Measurements from ENCODE around the gene CDRT4.

Gene CDRT4

GRCh38 chr17:15475631-15476354 lies 8.4 kb upstream of the CDRT4 start:
- Mint-ChIP-seq H3K36me3 (peaks cover 13% of the 10 kb centered on the region), H3K4me3 (no peak overlapping the region), H3K9me3 (no peaks in the 10 kb centered on the region), H3K27ac (no peak overlapping the region), H3K27me3 (no peaks in the 10 kb centered on the region), H3K4me1 (no peaks in the 10 kb centered on the region)

DNA sequence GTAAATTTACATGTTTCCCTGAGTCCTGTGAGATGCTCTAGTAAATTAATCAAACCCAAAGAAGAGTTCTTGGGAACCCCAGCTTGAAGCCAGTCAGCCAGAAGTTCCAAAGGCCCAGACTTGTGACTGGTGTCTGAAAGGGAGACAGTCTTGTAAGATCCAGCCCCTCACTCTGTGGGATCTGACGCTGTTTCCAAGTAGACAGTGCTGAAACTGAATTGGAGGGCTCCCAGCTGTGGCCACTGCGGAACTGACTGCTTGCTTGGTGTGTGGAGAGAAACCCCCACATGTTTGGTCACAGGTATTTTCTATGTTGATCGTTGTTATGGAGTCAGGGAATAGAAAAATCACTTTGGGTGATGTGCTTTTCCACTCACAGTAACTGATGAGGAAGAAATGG lies 5.5 kb upstream of the CDRT4 start:
- H3K4me3 Mint-ChIP-seq = no peak overlapping the region
- no peaks in the 10 kb centered on the region for H3K4me1 Mint-ChIP-seq
- H3K36me3 Mint-ChIP-seq = peaks cover 11% of the 10 kb centered on the region
- no peaks in the 10 kb centered on the region for H3K27me3 Mint-ChIP-seq
- H3K9me3 Mint-ChIP-seq = no peaks in the 10 kb centered on the region
- H3K27ac Mint-ChIP-seq = no peak overlapping the region

DNA sequence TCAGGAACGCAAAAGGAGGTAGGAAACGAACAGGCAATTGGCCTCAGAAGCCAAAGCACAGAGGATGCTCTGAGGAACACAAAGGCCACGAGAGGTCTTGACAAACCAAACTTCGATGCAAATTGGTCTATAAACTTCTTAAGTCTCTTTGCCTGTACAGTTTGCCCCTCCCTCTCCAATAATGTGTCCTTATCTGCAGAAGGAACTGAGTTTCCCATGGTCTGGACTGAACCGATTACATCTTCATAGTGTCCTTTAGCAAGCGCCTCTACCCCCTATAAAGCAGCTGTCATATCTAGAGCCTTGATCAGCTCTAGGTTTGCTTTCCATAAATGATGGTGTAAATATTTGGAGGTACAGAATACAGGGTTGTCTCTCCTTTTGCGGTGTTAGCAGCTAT lies 3.1 kb upstream of the CDRT4 start:
- Mint-ChIP-seq H3K27me3 (no peaks in the 10 kb centered on the region), H3K9me3 (no peaks in the 10 kb centered on the region)

DNA sequence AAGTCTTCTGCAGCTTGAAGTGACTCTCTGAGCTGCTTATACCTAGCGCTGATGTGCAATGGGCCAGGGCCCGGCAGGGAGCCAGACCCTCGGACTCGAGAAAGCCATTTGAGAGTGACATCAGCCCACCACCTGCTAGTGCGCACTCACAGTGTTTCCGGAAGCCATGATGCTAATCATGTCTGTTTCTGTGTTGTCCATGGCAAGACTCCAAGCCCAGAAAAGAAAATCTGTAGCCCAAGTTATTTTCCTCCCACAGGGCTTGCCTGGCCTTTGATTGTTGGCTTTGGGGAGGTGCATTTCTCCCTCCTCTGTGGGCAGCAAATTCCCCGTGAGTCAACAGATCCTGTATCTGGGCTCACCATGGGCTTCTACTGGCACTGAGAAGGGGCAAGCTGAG lies 1.8 kb upstream of the CDRT4 start:
- H3K36me3 Mint-ChIP-seq = peaks cover 3% of the 10 kb centered on the region
- no peak overlapping the region for H3K4me3 Mint-ChIP-seq
- H3K27ac Mint-ChIP-seq = no peak overlapping the region
- no peaks in the 10 kb centered on the region for H3K4me1 Mint-ChIP-seq
- H3K27me3 Mint-ChIP-seq = no peaks in the 10 kb centered on the region
- no peaks in the 10 kb centered on the region for H3K9me3 Mint-ChIP-seq

More for the DNA sequence above, 3.1 kb upstream of the CDRT4 start:
- no peak overlapping the region for H3K4me3 Mint-ChIP-seq
- H3K4me1 Mint-ChIP-seq = no peaks in the 10 kb centered on the region
- H3K36me3 Mint-ChIP-seq = peaks cover 11% of the 10 kb centered on the region
- H3K27ac Mint-ChIP-seq = no peak overlapping the region

DNA sequence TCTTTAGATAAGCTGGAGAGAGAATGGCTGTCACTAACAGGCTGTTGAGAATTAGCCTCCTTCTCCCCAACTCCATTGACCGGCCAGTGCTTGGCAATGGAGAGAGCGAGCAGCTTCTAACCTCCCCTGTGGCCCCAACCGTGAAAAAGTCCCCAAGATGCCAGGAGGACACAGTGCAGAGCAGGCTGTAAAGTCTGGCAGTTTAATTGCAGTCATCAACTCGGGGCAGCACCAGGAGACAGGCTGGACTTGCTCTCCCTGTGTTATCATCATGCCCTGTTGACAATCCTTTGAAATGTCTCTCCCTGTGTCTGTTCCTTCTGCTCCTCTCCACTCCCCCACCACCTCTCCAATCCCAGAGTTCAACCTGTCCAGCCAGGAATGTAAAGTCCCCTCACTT lies 705 bp upstream of the CDRT4 start:
- peaks cover 3% of the 10 kb centered on the region for H3K36me3 Mint-ChIP-seq
- H3K27ac Mint-ChIP-seq = no peak overlapping the region
- no peaks in the 10 kb centered on the region for H3K4me1 Mint-ChIP-seq
- no peaks in the 10 kb centered on the region for H3K27me3 Mint-ChIP-seq
- no peak overlapping the region for H3K4me3 Mint-ChIP-seq
- no peaks in the 10 kb centered on the region for H3K9me3 Mint-ChIP-seq

DNA sequence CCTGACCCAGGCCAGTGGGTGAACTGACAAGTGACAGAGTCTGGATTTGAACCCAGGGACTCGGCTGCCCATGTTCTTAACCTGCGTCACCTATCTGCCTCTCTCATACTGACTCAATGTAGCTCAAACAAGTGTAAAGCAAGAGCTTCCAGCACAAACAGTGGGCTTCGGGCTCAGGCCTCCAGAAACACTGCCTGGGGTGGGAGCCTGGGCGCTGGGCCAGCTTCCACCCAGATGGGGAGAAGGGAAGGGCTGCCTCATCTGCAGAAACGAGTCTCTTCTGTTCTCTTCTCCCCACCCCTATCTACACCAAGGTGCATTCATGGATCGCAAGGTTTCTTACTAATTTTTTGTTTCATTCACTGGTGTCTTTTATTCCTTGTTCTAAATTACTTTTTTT lies 1.3 kb downstream of the CDRT4 start:
- no peaks in the 10 kb centered on the region for H3K27me3 Mint-ChIP-seq
- H3K4me1 Mint-ChIP-seq = no peaks in the 10 kb centered on the region
- peaks cover 5% of the 10 kb centered on the region for H3K9me3 Mint-ChIP-seq
- H3K27ac Mint-ChIP-seq = no peak overlapping the region
- H3K4me3 Mint-ChIP-seq = no peak overlapping the region
- peaks cover 11% of the 10 kb centered on the region for H3K36me3 Mint-ChIP-seq

DNA sequence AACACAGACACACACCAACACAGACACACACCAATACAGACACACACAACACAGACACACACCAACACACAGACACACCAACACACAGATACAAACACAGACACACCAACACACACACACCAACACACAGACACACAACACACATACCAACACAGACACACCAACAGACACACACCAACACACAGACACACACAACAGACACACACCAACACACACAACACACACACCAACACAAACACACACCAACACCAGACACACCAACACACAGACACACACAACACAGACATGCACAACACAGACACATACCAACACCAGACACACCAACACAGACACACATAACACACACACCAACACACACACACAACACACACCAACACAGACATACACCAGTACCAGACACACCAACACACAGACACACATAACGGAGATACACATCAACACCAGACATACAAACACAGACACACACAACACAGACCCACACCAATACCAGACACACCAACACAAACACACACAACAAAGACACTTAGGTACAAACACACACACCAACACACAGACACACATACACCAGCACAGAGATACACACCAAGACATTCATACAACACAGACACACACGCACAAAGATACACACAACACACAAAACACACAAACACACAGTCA lies 2.2 kb downstream of the CDRT4 start:
- peaks cover 14% of the 10 kb centered on the region for H3K36me3 Mint-ChIP-seq
- no peaks in the 10 kb centered on the region for H3K4me1 Mint-ChIP-seq
- H3K27me3 Mint-ChIP-seq = no peaks in the 10 kb centered on the region
- H3K27ac Mint-ChIP-seq = no peak overlapping the region
- peaks cover 5% of the 10 kb centered on the region for H3K9me3 Mint-ChIP-seq
- no peak overlapping the region for H3K4me3 Mint-ChIP-seq

DNA sequence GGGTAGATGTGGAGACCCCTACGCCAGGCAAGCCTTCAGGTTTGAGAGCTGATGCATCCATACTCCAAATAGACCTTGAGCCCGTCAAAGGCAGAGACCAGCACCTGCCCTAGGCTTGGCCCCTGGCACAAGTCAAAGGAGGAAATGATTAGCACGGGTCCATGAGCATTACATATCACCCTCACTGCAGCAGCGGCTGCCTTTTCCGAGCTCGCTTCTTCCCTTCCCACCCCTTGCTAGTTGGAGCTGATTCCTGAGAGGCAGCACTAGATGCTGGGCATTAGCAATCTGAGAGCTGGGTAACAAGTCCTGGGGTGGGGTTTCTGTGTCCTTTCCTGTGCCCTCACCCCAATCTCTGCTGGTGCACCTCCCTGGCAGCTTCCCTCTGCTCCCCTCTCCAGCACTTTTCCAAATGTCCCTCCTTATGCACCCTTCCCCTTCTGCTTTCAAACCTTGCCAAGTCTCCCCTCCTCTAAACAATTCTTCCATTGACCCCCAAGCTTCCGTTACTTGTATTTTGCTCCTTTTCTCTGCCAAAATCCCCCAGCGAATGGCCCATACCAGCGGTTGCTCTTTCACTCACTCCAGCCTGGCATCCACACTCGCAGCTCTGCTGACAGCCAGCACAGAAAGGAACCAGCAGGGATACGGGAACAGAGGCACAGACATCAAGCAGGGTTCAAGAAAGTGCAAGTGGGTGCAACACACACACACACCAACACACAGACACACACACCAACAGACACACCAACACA lies 3.0 kb downstream of the CDRT4 start:
- H3K27me3 Mint-ChIP-seq = no peaks in the 10 kb centered on the region
- H3K36me3 Mint-ChIP-seq = peaks cover 20% of the 10 kb centered on the region
- no peak overlapping the region for H3K27ac Mint-ChIP-seq
- H3K4me3 Mint-ChIP-seq = no peak overlapping the region
- no peaks in the 10 kb centered on the region for H3K4me1 Mint-ChIP-seq
- peaks cover 5% of the 10 kb centered on the region for H3K9me3 Mint-ChIP-seq

GRCh38 chr17:15462976-15463772 lies 4.2 kb downstream of the CDRT4 start:
- Mint-ChIP-seq H3K9me3 (peaks cover 5% of the 10 kb centered on the region), H3K4me1 (no peaks in the 10 kb centered on the region), H3K27ac (no peak overlapping the region), H3K4me3 (no peak overlapping the region), H3K36me3 (peaks cover 21% of the 10 kb centered on the region), H3K27me3 (no peaks in the 10 kb centered on the region)

GRCh38 chr17:15457723-15458094 lies 9.7 kb downstream of the CDRT4 start:
- peaks cover 4% of the 10 kb centered on the region for H3K9me3 Mint-ChIP-seq
- no peak overlapping the region for H3K27ac Mint-ChIP-seq

DNA sequence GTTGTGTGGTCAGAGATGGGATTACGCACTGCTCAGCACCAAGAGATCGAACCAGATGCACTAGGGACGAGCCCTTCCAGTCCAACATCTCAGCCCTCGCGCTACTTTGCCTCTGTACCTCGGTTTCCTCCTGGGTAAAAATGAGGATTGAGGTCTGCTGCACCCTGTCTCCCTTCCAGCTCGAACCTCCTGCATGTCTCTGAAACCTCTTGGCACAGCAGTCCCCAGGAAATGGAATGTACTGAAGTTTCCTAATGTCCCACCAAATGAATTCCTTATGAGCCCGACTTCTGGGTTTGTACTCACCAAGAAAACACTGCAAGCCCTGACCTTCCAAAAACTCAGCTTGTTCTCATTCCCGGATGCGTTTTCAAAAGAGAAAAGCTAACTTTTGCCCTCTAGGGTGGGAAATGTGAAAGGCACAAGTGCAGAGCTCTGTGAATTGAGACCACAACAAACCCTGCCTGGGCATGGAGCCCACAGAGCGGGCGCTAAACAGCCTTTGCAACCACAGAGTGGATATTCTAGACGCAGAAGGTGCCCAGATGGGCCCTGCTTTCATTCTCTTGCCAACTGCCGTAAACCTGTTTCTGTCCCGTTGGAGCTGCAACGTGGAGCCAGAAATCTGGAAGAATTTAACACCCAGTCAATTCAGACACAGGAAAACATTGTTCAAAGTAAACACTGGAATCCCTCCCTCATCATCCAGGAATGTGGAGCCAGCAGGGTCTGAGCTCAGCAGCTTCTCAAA lies 10.3 kb downstream of the CDRT4 start:
- Mint-ChIP-seq H3K36me3 (peaks cover 34% of the 10 kb centered on the region), H3K4me1 (no peaks in the 10 kb centered on the region), H3K27ac (no peak overlapping the region), H3K4me3 (no peak overlapping the region), H3K27me3 (no peaks in the 10 kb centered on the region), H3K9me3 (no peaks in the 10 kb centered on the region)

More at GRCh38 chr17:15457723-15458094, 9.7 kb downstream of the CDRT4 start:
- H3K27me3 Mint-ChIP-seq = no peaks in the 10 kb centered on the region
- H3K4me1 Mint-ChIP-seq = no peaks in the 10 kb centered on the region
- no peak overlapping the region for H3K4me3 Mint-ChIP-seq
- H3K36me3 Mint-ChIP-seq = peaks cover 38% of the 10 kb centered on the region

DNA sequence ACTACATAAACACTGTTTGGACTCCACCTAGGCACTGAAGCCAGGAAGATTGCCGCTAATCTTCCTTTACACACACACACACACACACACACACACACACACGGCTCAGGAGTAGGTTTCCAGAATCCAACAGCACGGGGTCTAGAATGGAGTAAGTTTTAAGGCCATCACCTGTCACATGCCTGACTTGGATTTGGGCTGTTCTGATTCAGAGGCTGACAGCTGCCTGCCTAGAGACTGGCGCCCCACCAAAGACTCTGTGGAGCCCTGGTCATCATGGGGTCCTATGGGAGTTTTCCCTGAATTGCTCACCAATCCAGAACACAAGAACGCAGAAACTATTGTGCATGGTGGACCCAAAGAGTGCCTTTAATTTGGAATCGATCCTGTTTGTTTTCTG lies 10.9 kb downstream of the CDRT4 start:
- Mint-ChIP-seq H3K27me3 (no peaks in the 10 kb centered on the region), H3K9me3 (no peaks in the 10 kb centered on the region), H3K4me3 (no peak overlapping the region), H3K36me3 (peaks cover 34% of the 10 kb centered on the region), H3K4me1 (no peaks in the 10 kb centered on the region), H3K27ac (no peak overlapping the region)

- Mint-ChIP-seq H3K4me3 (no peak overlapping the region), H3K4me1 (no peaks in the 10 kb centered on the region), H3K27me3 (no peaks in the 10 kb centered on the region), H3K27ac (no peak overlapping the region), H3K9me3 (no peaks in the 10 kb centered on the region), H3K36me3 (peaks cover 25% of the 10 kb centered on the region)
These were observed 13.1 kb downstream of the CDRT4 start for GRCh38 chr17:15454346-15454745.

- Mint-ChIP-seq H3K27me3 (no peaks in the 10 kb centered on the region), H3K36me3 (peaks cover 25% of the 10 kb centered on the region), H3K4me3 (no peak overlapping the region), H3K4me1 (no peaks in the 10 kb centered on the region), H3K27ac (no peak overlapping the region), H3K9me3 (no peaks in the 10 kb centered on the region)
These were observed 13.6 kb downstream of the CDRT4 start for GRCh38 chr17:15453782-15454181.

DNA sequence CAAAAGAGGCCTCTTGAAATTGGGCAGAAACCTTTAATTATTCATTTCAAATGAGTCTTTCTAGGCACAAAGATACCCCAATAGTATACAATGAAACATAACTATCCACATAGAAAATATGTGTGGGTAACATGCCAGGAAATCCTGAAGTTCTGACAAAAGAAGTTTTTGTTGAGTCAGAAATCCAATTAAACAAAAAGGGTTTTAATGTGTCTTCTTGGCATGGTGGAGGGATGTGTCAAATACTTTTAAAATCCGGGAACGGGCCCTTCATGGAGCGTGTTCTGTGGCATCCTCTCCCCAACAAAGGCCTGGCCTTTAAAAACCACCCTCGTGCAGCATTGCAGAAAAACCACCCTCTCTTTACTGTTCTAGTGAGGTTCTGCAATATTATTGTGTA lies 14.2 kb downstream of the CDRT4 start:
- Mint-ChIP-seq H3K27me3 (no peaks in the 10 kb centered on the region), H3K36me3 (peaks cover 27% of the 10 kb centered on the region), H3K4me1 (no peaks in the 10 kb centered on the region), H3K4me3 (no peak overlapping the region), H3K9me3 (no peaks in the 10 kb centered on the region), H3K27ac (no peak overlapping the region)
